GM18519 (cell line): ENCODE data around the gene MTRF1L.
"Not testable (repeated sequence)": the region's sequence is repeated elsewhere in the genome, so short reads cannot be mapped to it uniquely, and the experiment has no call there.

Experiments used
- ATAC-seq: cut with Tn5 transposase; IDR thresholded peaks from one replicate; pipeline ENCODE4 v1.9.1; 2021; ENCODE audit warnings: mild to moderate bottlenecking, moderate library complexity; ENCODE audit not compliant: unreplicated experiment, low FRiP score

Gene MTRF1L

DNA sequence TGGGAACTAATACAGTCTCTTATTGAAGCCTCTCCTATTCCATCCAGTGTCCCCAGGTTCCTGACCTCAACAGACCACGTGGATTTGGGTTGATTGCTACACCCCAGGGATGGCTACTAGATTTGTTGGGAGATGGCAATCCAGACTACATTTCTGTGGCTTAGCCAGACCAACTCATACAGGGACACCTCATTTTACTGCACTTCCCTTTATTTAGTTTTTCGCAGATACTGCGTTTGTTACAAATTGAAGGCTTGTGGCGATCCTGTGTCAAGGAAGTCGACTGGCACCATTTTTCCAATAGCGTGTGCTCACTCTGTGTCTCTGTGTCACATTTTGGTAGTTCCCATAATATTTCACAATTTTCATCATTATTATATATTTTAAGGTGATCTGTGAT lies 10.3 kb upstream of the MTRF1L start:
- no peak for ATAC-seq

DNA sequence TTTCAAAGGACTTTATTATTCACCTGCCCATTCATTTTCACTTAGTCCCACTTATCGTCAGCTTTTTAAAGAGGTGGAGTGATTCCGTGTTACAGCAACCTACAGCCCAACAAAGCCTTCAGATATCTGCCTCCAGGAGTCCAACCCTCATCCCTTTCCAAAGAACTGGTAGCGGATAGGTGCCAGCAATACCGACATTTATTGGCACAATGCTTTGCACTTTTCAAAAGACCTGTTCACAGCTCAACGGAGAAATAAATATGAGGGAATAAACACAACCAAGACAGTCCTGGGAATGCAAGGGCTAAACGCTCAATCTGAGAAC lies 819 bp upstream of the MTRF1L start:
- no peak for ATAC-seq

GRCh38 chr6:153001767-153002612 lies 519 bp downstream of the MTRF1L start:
- no peak for ATAC-seq

GRCh38 chr6:153000790-153001189 lies 1.7 kb downstream of the MTRF1L start:
- ATAC-seq: not testable (repeated sequence)

DNA sequence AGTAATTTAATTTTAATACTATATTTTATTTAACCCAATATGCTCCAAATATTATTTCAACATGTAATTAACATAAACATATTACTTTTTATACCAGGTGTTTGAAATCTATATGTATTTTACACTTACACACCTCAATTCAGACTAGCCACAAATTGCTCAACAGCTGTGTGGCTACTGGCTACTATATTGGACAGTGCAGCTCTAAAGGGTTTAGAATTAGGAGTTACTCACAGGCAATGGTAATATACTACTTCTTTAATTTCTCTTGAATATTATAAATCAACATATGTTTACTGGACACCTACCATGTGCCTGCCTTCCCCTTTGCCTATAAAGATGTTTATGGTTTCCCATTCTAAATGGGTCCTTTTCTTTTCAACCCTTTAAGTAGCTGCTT lies 2.3 kb downstream of the MTRF1L start:
- ATAC-seq: no peak

DNA sequence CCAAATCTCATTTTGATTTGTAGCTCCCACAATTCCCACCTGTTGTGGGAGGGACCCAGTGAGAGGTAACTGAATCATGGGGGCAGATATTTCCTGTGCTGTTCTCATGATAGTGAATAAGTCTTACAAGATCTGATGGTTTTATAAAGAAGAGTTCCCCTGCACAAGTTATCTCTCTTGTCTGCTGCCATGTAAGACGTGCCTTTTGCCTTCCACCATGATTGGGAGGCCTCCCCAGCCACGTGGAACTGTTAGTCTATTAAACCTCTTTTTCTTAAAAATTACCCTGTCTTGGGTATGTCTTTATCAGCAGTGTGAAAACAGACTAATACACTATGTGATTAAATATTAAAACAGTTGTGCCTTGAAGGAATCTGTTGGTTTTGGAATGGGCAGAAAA lies 3.0 kb downstream of the MTRF1L start:
- ATAC-seq: not testable (repeated sequence)

- no peak for ATAC-seq
These were observed 8.7 kb downstream of the MTRF1L start for GRCh38 chr6:152993847-152994246.

DNA sequence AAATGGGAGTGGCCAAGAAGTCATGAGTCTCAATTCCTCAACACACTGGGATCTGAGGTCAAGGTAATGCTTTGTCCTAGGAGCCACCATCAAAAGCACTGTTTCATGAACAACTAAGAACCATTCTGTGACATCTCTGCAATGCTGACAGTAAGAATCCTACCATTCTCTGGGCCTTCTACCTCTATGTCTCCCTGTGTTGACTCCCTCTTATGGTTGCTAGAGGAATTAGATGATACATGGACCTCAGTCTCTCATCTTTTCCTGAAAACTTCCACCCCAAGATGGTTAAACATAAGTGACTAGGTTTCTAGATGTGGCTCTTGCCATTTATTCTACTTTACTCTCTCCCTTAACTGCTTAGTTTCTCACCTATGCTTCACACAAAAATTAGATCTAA lies 9.1 kb downstream of the MTRF1L start:
- no peak for ATAC-seq

DNA sequence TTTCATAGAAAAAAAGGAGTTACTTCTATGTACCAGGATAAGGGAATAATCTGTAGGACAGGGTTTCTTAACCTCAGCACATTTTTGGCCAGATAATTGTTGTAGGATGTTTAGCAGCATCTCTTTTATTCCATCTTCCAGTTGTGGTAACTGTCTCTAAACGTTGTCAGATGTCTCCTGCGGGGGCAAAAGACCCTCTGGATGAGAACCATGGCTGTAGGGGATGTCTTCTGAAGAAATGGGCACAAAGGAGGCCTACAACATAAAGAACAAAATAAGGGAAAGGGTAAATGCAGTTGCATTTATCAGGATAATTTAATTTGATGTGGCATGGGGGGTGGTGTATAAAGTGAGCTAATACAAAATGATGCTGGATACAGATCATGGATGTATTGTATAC lies 15.5 kb downstream of the MTRF1L start:
- no peak for ATAC-seq

GRCh38 chr6:152985300-152985699 lies 17.2 kb downstream of the MTRF1L start:
- ATAC-seq: not testable (repeated sequence)

DNA sequence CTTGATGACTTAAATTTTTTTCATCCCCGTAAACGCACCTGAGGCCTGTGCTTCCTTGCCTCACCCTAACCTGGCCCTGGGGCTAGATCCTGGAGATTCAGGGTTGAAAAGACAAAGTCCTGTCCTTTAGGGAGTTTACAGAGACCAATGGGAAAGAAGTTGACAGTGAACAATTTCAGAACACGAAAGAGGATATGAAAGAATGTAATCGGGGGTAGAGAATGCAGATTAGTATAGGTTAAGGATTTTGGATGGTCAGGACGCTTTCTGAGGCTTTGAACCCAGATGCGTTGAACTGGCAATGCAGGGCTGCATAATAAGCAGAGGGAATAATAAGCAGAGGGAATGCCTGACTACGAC lies 18.0 kb downstream of the MTRF1L start:
- peak; percentile 23 for ATAC-seq

DNA sequence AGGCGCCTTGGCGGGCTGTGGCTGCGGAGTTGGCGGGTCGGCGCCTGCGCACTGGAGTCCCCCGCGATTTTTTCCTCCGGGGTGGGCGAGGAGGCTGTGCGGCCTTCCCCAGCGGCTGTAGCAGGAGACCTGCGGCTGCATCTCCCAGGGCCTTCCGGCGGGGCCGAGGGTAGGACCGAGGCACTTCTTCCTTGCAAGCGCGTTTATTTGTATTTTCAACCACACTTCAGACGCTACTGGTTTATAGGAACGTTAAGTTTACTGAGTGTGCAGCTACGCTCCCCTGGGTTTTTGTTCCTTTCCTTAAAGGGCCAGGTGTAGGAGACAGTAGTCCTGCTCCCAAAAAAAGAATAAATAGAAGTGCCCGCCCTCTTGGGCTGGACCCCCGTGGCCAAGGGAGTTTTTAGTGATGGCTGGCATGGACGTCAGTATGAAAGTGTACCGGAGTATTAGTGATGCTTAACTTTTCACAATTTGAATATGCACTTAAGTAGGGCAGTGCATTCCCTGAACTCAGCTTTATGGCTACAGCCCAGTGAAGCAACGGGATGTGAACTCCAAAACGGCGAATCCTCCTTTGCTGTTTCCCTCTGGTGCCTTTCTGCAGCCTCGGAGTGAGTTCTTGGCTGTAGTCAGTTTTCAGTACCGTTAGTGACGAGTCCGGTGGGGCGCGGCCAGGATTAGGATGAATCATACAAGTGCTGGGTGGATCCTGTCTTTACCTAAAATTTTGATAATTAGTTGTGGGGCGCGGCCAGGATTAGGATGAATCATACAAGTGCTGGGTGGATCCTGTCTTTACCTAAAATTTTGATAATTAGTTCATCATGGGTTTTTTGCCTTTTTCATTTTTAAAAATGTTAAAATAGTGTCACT lies 18.6 kb downstream of the MTRF1L start:
- no peak for ATAC-seq

DNA sequence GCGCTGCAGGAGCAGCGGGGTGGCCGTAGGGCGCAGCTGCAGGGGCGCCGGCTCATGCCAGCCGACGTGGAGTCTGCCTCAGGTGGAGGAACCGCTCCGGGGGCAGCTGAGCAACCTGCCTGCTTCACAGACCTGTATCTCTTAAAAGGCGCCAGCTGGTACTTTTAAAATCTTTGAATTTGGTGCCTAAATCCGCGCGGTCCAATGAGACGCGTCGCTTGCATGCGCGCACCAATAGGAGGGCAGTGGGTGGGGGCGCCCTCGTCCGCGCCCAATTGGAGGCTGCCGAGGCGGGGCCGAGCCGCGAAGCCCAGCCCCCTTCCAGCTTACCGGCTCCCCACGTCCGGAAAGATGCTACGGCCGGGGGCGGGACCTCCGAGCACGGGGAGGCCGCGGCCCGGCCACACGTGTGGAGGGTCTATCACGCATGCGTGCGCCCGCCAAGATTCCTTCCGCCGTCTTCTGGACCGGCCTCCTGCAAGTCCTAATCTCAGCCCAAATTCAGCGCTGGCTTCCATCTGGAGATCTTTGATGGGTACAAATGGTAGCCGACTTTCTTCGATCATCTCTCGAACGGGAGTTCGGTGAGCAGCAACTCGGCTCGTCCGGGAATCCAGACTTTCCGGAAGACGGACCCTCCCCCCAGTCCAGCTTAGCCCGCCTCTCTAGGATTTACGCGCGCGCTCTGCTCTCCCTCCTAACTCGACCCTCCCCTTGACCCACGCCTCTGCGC lies 19.4 kb downstream of the MTRF1L start, which contains the start of gene FBXO5:
Gene FBXO5 (minus strand): TSS at position 138 of the 733 bp plus-strand sequence. CDS start 82 bp downstream, at position 56.
- peak; percentile 84 for ATAC-seq

DNA sequence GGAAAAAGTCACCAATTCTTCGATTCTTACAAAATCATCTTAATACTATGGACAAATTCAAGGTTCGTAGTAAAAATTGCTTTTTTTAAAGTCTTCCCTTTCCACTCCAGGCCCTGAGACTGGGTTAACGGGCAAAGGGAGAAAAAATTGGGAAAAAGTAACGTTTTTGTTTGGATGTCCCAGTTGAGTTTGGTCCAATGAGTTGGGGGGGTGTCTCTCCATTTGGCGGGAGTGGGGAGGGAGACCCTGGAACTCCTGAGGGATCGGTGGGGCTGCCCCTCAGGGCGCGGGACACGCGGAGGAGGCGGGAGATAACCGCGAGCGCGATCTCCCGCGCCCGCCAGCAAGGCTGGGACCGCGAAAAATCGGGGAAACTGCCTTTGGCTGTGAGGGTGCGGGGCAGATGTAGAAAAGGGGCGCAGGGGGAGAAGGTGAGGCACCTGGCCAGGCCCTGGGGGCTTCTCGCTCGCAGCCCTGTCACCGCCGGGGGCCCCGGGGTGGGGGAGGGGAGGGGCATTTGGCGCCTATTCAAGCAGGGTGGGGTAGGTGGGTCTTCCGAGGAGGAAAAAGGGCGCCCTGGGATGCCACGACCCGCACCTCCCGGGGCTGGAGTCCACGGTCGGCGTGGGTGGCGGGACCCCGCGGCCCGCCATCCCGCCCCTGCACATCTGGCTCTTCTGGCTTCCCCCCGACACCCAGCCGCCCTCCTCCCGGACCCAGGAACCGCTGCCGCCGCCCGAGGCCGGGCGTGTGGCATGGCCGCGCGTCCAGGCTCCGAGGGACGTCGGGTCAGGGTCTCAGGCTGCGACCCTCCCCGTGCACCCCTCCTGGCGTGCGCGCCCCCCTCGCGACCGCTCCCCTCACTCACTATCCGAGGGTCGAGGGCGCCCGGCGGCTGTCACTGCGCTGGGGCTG lies 20.3 kb downstream of the MTRF1L start:
- ATAC-seq: no peak

GRCh38 chr6:152981219-152981618 lies 21.3 kb downstream of the MTRF1L start:
- ATAC-seq: no peak

- no peak for ATAC-seq
These were observed 21.9 kb downstream of the MTRF1L start for GRCh38 chr6:152980656-152981055.

DNA sequence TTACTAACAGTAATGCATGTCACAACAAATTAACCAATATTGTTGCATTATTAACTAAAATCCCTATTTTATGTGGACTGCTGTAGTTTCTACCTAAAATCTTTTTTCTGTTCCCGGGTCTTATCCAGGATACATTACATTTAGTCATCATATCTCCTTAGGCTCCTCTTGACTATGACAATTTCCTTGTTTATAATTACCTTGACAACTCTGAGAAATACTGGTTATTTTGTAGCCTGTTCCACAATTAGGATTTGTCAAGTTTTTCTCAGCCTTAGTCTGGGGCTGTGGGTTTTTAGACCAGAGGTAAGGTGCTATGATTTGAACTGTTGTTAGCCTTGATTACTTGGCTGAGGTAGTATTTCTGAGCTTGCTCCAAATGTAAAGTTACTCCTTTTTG lies 23.4 kb downstream of the MTRF1L start:
- no peak for ATAC-seq

- no peak for ATAC-seq
These were observed 24.5 kb downstream of the MTRF1L start for GRCh38 chr6:152978058-152978457.

DNA sequence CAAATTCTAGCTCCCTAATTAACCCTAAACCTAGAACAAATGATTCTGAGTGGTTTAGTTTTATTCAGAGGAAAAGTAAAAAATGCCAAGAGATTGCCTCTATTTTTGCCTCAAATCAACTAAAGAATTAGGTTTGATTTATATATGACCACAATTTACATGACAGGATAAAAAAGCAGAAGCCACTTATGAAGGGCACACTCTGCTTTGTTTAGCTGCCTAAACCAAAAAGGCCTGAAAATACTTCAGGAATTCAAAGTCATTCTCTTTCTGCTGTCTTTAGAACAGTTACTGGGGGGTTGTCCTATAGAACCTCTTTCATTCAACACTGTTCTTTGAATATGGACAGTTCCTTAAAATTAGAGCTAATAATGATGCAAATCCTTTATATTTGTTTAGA lies 25.0 kb downstream of the MTRF1L start:
- no peak for ATAC-seq

- ATAC-seq: no peak
These were observed 25.8 kb downstream of the MTRF1L start for GRCh38 chr6:152976749-152977148.
